IgD-negative memory B cell (primary cell): Measurements from ENCODE around the gene TBC1D10A. TPM values are rescaled to one million over a fixed set of nuclear protein-coding genes. Genes with fewer than 3 reads are reported as not detected.

Experiments
- H3K27ac Mint-ChIP-seq, 3 donors: one replicate each; pipeline ENCODE4 v1.8.0; 2020 to 2022; ENCODE audit warnings: mild to moderate bottlenecking in 3 of 3, mixed read lengths in 3 of 3, moderate library complexity in 1 of 3
- H3K27me3 Mint-ChIP-seq: one replicate; pipeline ENCODE4 v1.8.0; 2021; ENCODE audit warnings: mixed read lengths
- H3K36me3 Mint-ChIP-seq: one replicate; pipeline ENCODE4 v1.8.0; 2020; ENCODE audit warnings: mild to moderate bottlenecking, mixed read lengths
- H3K4me1 Mint-ChIP-seq, 3 donors: one replicate each; pipeline ENCODE4 v1.8.0; 2020 to 2022; ENCODE audit warnings: mixed read lengths in 3 of 3, mild to moderate bottlenecking in 1 of 3
- H3K4me3 Mint-ChIP-seq, 4 donors: one replicate each; pipeline ENCODE4 v1.8.0; 2020 to 2022; ENCODE audit warnings: mild to moderate bottlenecking in 4 of 4, mixed read lengths in 4 of 4, moderate library complexity in 3 of 4
- H3K9me3 Mint-ChIP-seq, 3 donors: one replicate each; pipeline ENCODE4 v1.8.0; 2020 to 2021; ENCODE audit warnings: mixed read lengths in 3 of 3, mild to moderate bottlenecking in 1 of 3
- polyA plus RNA-seq: library from polyadenylated mRNA; unstranded; fragments of 300-500 nt; fragmentation: Illumina TruSeq; gene quantifications from one replicate; pipeline ENCODE4 v1.2.3, GENCODE V29; 2021

TBC1D10A gene
- polyA plus RNA-seq, 1 donor from 2014 or later: 44.0 TPM

GRCh38 chr22:30318799-30319419 lies 7.8 kb downstream of the TBC1D10A start:
- peak overlapping the region in 1 of 3 donors; percentile 60 for H3K27ac Mint-ChIP-seq
- no peaks in the 10 kb centered on the region for H3K9me3 Mint-ChIP-seq
- no peaks in the 10 kb centered on the region for H3K27me3 Mint-ChIP-seq
- peaks cover 42 to 61% (median 56%) of the 10 kb centered on the region in 3 donors for H3K4me1 Mint-ChIP-seq
- H3K36me3 Mint-ChIP-seq: peaks cover 7% of the 10 kb centered on the region
- H3K4me3 Mint-ChIP-seq: peak overlapping the region in 1 of 4 donors; percentile 83

GRCh38 chr22:30317778-30318177 lies 9.0 kb downstream of the TBC1D10A start:
- Mint-ChIP-seq H3K27ac (no peak overlapping the region), H3K27me3 (no peaks in the 10 kb centered on the region), H3K9me3 (no peaks in the 10 kb centered on the region), H3K4me3 (no peak overlapping the region), H3K4me1 (peaks cover 39 to 60% (median 58%) of the 10 kb centered on the region in 3 donors), H3K36me3 (peaks cover 5% of the 10 kb centered on the region)

GRCh38 chr22:30315962-30316576 lies 10.7 kb downstream of the TBC1D10A start:
- Mint-ChIP-seq H3K4me1 (peaks cover 45 to 74% (median 72%) of the 10 kb centered on the region in 3 donors), H3K9me3 (no peaks in the 10 kb centered on the region), H3K36me3 (peaks cover 3% of the 10 kb centered on the region), H3K27me3 (no peaks in the 10 kb centered on the region), H3K27ac (peak overlapping the region in 2 of 3 donors; percentile 55 to 93), H3K4me3 (peak overlapping the region in 1 of 4 donors; percentile 29)

GRCh38 chr22:30314915-30315314 lies 11.8 kb downstream of the TBC1D10A start:
- Mint-ChIP-seq H3K9me3 (no peaks in the 10 kb centered on the region), H3K4me3 (peak overlapping the region in 1 of 4 donors; percentile 16), H3K4me1 (peaks cover 56 to 79% (median 79%) of the 10 kb centered on the region in 3 donors), H3K27ac (peak overlapping the region; percentile 41 to 93 (median 69)), H3K36me3 (peaks cover 3% of the 10 kb centered on the region), H3K27me3 (no peaks in the 10 kb centered on the region)

GRCh38 chr22:30313527-30314363 lies 13.0 kb downstream of the TBC1D10A start:
- H3K27ac Mint-ChIP-seq: peak overlapping the region in 2 of 3 donors; percentile 41 to 93
- peak overlapping the region in 1 of 4 donors; percentile 30 for H3K4me3 Mint-ChIP-seq
- peaks cover 3% of the 10 kb centered on the region for H3K36me3 Mint-ChIP-seq
- H3K9me3 Mint-ChIP-seq: no peaks in the 10 kb centered on the region
- peaks cover 60 to 77% (median 74%) of the 10 kb centered on the region in 3 donors for H3K4me1 Mint-ChIP-seq
- no peaks in the 10 kb centered on the region for H3K27me3 Mint-ChIP-seq

GRCh38 chr22:30312053-30312452 lies 14.7 kb downstream of the TBC1D10A start:
- Mint-ChIP-seq H3K4me3 (peak overlapping the region in 2 of 4 donors; percentile 23 to 48), H3K9me3 (no peaks in the 10 kb centered on the region), H3K27ac (peak overlapping the region in 2 of 3 donors; percentile 20 to 88), H3K27me3 (peaks cover 1% of the 10 kb centered on the region), H3K4me1 (peaks cover 59 to 80% (median 70%) of the 10 kb centered on the region in 3 donors), H3K36me3 (no peaks in the 10 kb centered on the region)

GRCh38 chr22:30310881-30311771 lies 15.6 kb downstream of the TBC1D10A start:
- Mint-ChIP-seq H3K36me3 (no peaks in the 10 kb centered on the region), H3K9me3 (no peaks in the 10 kb centered on the region), H3K4me1 (peaks cover 66 to 85% (median 75%) of the 10 kb centered on the region in 3 donors), H3K27me3 (peaks cover 1% of the 10 kb centered on the region), H3K4me3 (peak overlapping the region in 2 of 4 donors; percentile 79 to 86), H3K27ac (peak overlapping the region; percentile 74 to 96 (median 80))

- peaks cover 1% of the 10 kb centered on the region for H3K27me3 Mint-ChIP-seq
- no peaks in the 10 kb centered on the region for H3K9me3 Mint-ChIP-seq
- peak overlapping the region in 3 of 4 donors; percentile 68 to 86 (median 79) for H3K4me3 Mint-ChIP-seq
- peak overlapping the region; percentile 74 to 96 (median 80) for H3K27ac Mint-ChIP-seq
- peaks cover 73 to 83% (median 73%) of the 10 kb centered on the region in 3 donors for H3K4me1 Mint-ChIP-seq
- no peaks in the 10 kb centered on the region for H3K36me3 Mint-ChIP-seq
Measured at GRCh38 chr22:30309951-30310741, 16.6 kb downstream of the TBC1D10A start.

DNA sequence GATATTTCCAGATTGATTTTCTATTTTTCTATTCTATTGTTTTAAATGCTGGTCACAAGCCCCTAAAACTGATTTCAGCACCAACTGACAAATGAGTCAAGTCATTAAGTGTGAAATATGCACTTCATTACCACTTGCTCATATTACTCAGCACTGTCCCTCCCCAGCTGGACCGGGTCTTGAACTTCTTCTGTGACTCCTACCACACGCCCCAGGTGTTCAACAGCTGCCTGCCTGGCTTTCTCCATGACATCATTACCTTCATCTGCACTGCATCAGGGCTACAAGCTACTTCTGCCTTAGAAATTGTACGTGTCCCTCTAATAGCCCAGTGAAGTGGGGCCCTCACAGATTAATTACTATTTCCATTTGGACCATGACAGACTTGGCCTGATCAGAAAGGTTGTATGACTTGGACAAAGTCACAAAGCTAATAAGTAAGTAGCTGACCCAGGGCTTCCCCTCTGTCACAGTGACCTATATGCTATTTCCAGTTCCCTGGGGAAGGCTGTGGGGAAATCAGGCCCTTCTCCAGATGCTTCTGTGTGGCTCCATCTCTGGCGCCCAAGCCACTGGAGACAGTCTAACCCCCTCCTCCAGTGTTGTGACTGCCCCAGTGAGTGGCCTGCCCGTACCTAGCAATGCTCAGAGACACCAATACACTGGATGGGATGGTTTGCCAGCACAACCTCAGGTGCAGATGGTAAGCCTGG lies 18.1 kb downstream of the TBC1D10A start:
- H3K4me3 Mint-ChIP-seq: peak overlapping the region; percentile 18 to 84 (median 70)
- H3K27me3 Mint-ChIP-seq: peaks cover 1% of the 10 kb centered on the region
- peak overlapping the region; percentile 84 to 96 (median 85) for H3K27ac Mint-ChIP-seq
- peaks cover 74 to 87% (median 76%) of the 10 kb centered on the region in 3 donors for H3K4me1 Mint-ChIP-seq
- no peaks in the 10 kb centered on the region for H3K9me3 Mint-ChIP-seq
- no peaks in the 10 kb centered on the region for H3K36me3 Mint-ChIP-seq

DNA sequence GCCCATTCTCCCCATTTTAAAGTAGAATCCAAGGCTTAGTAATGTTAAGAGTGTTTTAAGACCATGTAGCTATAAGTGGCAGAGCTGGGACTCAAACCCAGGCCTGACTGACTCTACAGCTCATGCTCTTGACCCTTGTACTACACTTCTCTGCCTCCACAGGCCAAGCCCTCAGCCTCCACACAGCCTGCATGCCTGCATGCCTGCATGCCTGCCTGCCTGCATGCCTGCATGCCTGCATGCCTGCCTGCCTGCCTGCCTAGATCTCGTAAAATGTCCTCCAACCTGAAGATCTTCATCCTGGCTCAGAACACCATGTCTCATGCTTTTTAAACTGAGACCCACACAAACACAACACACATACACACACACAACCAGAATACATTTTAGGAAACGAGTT lies 18.6 kb downstream of the TBC1D10A start:
- Mint-ChIP-seq H3K4me3 (peak overlapping the region; percentile 18 to 84 (median 70)), H3K27me3 (peaks cover 1% of the 10 kb centered on the region), H3K9me3 (no peaks in the 10 kb centered on the region), H3K4me1 (peaks cover 78 to 92% (median 79%) of the 10 kb centered on the region in 3 donors), H3K36me3 (peaks cover 2% of the 10 kb centered on the region), H3K27ac (peak overlapping the region; percentile 84 to 96 (median 85))

DNA sequence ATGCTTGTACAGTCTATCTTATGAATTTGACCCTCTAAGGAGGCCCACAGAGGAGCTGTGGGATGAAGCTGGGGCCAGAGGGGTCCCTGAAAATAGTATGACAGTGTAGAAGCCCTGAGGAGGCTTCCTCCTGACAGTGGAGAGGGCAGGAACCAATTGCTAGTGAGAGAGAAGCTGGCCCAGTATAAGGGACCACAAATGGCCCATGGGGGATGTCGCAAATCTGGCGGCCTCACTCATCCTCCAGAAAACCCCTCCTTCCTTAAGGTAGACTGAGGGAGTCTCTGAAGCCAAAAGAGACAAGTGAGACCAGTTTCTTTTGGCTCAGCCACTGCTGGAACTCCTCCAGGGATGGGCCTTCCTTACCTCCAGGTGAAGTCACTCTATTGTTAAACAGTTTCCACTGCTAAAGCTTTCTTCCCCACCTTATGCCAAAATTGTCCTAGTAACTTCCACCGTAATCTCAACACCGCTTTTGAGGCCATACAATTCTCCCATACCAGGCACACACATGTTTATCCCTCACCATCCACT lies 19.6 kb downstream of the TBC1D10A start:
- Mint-ChIP-seq H3K27ac (peak overlapping the region; percentile 44 to 96 (median 84)), H3K9me3 (no peaks in the 10 kb centered on the region), H3K4me3 (peak overlapping the region; percentile 62 to 86 (median 79))

DNA sequence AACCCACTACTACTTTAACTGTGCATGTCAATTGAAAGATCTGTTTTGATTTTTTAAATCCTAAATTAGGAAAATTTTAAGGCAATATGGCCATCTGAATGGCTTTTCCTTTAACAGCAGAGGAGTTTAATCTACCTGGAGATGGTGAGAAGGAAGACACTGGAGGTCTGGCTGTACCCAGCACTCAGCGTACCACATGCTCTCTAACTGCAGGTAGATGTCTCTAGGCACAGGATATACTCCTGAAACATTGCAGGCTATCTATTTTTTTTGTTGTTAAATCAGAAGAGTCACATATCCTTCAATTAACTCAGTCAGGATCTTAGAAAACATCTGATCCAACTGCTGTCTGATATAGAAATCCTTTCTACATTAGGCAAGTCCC lies 20.1 kb downstream of the TBC1D10A start:
- Mint-ChIP-seq H3K27ac (peak overlapping the region; percentile 44 to 96 (median 84)), H3K27me3 (peaks cover 1% of the 10 kb centered on the region), H3K4me1 (peaks cover 73 to 92% (median 75%) of the 10 kb centered on the region in 3 donors), H3K36me3 (peaks cover 3% of the 10 kb centered on the region), H3K4me3 (peak overlapping the region; percentile 62 to 86 (median 79)), H3K9me3 (no peaks in the 10 kb centered on the region)

More for the DNA sequence above, 19.6 kb downstream of the TBC1D10A start:
- H3K36me3 Mint-ChIP-seq: peaks cover 3% of the 10 kb centered on the region
- peaks cover 77 to 92% (median 77%) of the 10 kb centered on the region in 3 donors for H3K4me1 Mint-ChIP-seq
- peaks cover 1% of the 10 kb centered on the region for H3K27me3 Mint-ChIP-seq
